Endodermal cell (in vitro differentiated cells): Measurements from ENCODE around the gene TSSK6. TPM values are rescaled to one million over a fixed set of nuclear protein-coding genes. Genes with fewer than 3 reads are reported as not detected.

Source experiments
- DNase-seq: peaks from one replicate; pipeline ENCODE4 v3.0.0-alpha.2; 2017
- H3K27ac ChIP-seq: 2 replicates; pipeline ENCODE4 v1.5.1; 2013; ENCODE audit warnings: mild to moderate bottlenecking, low read depth, low read length, moderate library complexity
- H3K27me3 ChIP-seq: 2 replicates; pipeline ENCODE4 v1.6.1; 2013; ENCODE audit warnings: mild to moderate bottlenecking, low read length, moderate library complexity; ENCODE audit not compliant: insufficient read depth, control insufficient read depth, poor library complexity, severe bottlenecking
- H3K36me3 ChIP-seq: 2 replicates; pipeline ENCODE4 v1.7.0; 2013; ENCODE audit warnings: mild to moderate bottlenecking, low read length, moderate library complexity; ENCODE audit not compliant: control insufficient read depth, insufficient read depth
- H3K4me1 ChIP-seq: one replicate; pipeline ENCODE4 v1.7.0; 2013; ENCODE audit warnings: low read length; ENCODE audit not compliant: control insufficient read depth, insufficient read depth
- H3K4me3 ChIP-seq: 2 replicates; pipeline ENCODE4 v1.5.1; 2013; ENCODE audit warnings: mild to moderate bottlenecking, low read length, moderate library complexity
- H3K9ac ChIP-seq: 2 replicates; pipeline ENCODE4 v1.6.1; 2013; ENCODE audit warnings: mild to moderate bottlenecking, low read length, moderate library complexity; ENCODE audit not compliant: poor library complexity, severe bottlenecking; ENCODE audit errors: extremely low read depth
- H3K9me3 ChIP-seq: 2 replicates; pipeline ENCODE4 v1.6.1; 2013; ENCODE audit warnings: mild to moderate bottlenecking, low read length, moderate library complexity; ENCODE audit not compliant: control insufficient read depth
- H3K27ac Mint-ChIP-seq: 2 replicates; pipeline ENCODE4 v1.8.0; 2020; ENCODE audit warnings: mixed read lengths
- H3K27me3 Mint-ChIP-seq: 2 replicates; pipeline ENCODE4 v1.8.0; 2021; ENCODE audit warnings: mild to moderate bottlenecking, mixed read lengths; ENCODE audit not compliant: insufficient read depth
- H3K36me3 Mint-ChIP-seq: 2 replicates; pipeline ENCODE4 v1.8.0; 2020; ENCODE audit warnings: low read depth, mixed read lengths
- H3K4me1 Mint-ChIP-seq: 2 replicates; pipeline ENCODE4 v1.8.0; 2020; ENCODE audit warnings: mixed read lengths
- H3K4me3 Mint-ChIP-seq: 2 replicates; pipeline ENCODE4 v1.8.0; 2020; ENCODE audit warnings: mild to moderate bottlenecking, moderate library complexity, mixed read lengths
- H3K9me3 Mint-ChIP-seq: 2 replicates; pipeline ENCODE4 v1.8.0; 2020; ENCODE audit warnings: mild to moderate bottlenecking, mixed read lengths
- WGBS, 2 experiments: methylation state at CpG; one replicate each; pipeline versions ENCODE4 v1.1.5 to v1.1.7; 2013; ENCODE audit warnings: missing lambda C conversion rate in 2 of 2, mixed read lengths in 1 of 2; ENCODE audit not compliant: insufficient coverage in 1 of 2, insufficient read length in 1 of 2; 5-methylcytosine and 5-hydroxymethylcytosine counted together
- total RNA-seq, 2 donors: library from RNA; stranded (reverse); fragmentation: NEBNext Ultra II Directional in 1 of 2; extraction: Animal tissue kit (Norgen Biotek cat#: 25700) in 1 of 2; gene quantifications; 2 replicates in 1 of 2; 3 replicates in 1 of 2; pipeline ENCODE4 v1.2.1, GENCODE V29; 2021
- TF ChIP-seq, protein P1 (sequence below): fragments of 200-600 bp; sonication (generic); conservative IDR thresholded peaks from 2 replicates; pipeline ENCODE4 v1.5.0; 2021; ENCODE audit warnings: antibody characterized with exemption, mild to moderate bottlenecking

Gene TSSK6
- total RNA-seq, 2 donors from 2014 or later: 2.9 to 5.0 TPM

DNA sequence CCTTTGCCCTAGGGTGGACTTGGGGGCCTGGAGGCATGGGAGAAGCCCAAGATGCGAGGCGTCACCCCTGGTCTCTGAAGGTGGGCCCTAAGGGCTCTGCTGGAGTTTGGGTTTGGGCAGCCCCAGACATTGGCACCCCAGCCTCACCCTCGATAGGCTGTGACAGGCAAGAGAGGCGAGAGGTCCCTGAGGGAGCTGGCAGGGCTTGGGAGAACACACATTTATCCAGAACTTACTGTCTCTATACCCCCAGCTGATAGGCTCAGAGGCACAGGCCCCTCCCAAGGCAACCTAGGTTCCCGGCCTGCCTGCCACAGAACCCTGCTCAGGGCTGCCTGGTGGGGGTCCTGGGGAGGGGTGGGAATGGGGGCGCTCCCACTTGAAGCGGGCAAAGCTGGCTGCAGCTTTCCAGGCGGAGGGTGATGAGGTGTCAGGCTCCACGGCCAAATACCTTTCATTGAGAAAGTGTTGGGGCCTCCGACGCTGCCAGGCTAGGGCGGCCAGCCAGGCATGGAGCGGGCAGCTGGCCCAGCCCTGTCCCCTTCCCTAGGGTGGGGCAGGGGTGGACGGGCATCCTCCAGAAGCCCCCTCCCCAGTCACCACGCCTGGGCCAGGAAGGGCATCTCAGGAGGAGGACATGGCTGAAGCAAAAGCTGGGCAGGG, 32.5 kb upstream of the TSSK6 start:
- 86 to 87% methylated on average over 5 to 15 of the region's 15 CpGs for WGBS, 2 experiments
- no peaks in the 10 kb centered on the region for H3K4me1 Mint-ChIP-seq
- no peak for DNase-seq
- H3K27me3 Mint-ChIP-seq: peaks cover 3% of the 10 kb centered on the region
- Histone ChIP-seq H3K4me3 (no peak overlapping the region), H3K9me3 (no peaks in the 10 kb centered on the region), H3K27me3 (no peaks in the 10 kb centered on the region), H3K36me3 (no peaks in the 10 kb centered on the region), H3K4me1 (no peaks in the 10 kb centered on the region), H3K27ac (no peak overlapping the region), H3K9ac (no peak overlapping the region)
- no peaks in the 10 kb centered on the region for H3K36me3 Mint-ChIP-seq
- no peak overlapping the region for H3K4me3 Mint-ChIP-seq
- no peak overlapping the region for H3K27ac Mint-ChIP-seq
- no peaks in the 10 kb centered on the region for H3K9me3 Mint-ChIP-seq
- TF ChIP-seq, protein P1, sequence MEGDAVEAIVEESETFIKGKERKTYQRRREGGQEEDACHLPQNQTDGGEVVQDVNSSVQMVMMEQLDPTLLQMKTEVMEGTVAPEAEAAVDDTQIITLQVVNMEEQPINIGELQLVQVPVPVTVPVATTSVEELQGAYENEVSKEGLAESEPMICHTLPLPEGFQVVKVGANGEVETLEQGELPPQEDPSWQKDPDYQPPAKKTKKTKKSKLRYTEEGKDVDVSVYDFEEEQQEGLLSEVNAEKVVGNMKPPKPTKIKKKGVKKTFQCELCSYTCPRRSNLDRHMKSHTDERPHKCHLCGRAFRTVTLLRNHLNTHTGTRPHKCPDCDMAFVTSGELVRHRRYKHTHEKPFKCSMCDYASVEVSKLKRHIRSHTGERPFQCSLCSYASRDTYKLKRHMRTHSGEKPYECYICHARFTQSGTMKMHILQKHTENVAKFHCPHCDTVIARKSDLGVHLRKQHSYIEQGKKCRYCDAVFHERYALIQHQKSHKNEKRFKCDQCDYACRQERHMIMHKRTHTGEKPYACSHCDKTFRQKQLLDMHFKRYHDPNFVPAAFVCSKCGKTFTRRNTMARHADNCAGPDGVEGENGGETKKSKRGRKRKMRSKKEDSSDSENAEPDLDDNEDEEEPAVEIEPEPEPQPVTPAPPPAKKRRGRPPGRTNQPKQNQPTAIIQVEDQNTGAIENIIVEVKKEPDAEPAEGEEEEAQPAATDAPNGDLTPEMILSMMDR: no peak

DNA sequence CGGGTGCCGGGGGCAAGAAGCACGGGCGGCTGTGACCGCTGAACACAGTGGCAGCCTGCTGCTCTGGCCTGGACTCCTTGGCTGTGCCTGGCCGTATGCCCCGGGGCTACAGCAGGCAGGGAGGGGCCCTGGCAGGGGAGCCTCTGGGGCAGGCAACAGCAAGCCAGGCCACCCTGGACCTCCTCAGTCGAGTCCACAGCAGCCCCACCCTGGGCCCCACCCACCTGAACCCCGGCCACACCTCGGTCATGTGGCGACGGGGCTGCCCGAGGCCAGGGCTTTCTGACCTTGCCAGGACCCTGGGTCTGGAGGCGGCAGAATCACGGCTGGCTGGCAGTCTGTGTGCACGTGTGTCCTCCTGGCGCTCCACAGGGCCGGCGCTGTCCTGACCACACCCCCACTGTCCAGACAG, 31.4 kb upstream of the TSSK6 start:
- H3K27ac ChIP-seq: no peak overlapping the region
- WGBS, 2 experiments: 90 to 93% methylated on average over 15 to 19 of the region's 19 CpGs
- H3K9me3 ChIP-seq: no peaks in the 10 kb centered on the region
- Mint-ChIP-seq H3K9me3 (no peaks in the 10 kb centered on the region), H3K27me3 (peaks cover 9% of the 10 kb centered on the region), H3K27ac (no peak overlapping the region), H3K4me1 (no peaks in the 10 kb centered on the region), H3K4me3 (no peak overlapping the region), H3K36me3 (no peaks in the 10 kb centered on the region)
- no peak overlapping the region for H3K9ac ChIP-seq
- H3K27me3 ChIP-seq: no peaks in the 10 kb centered on the region
- DNase-seq: no peak
- TF ChIP-seq, protein P1: no peak
- H3K4me3 ChIP-seq: no peak overlapping the region
- H3K4me1 ChIP-seq: no peaks in the 10 kb centered on the region
- no peaks in the 10 kb centered on the region for H3K36me3 ChIP-seq

DNA sequence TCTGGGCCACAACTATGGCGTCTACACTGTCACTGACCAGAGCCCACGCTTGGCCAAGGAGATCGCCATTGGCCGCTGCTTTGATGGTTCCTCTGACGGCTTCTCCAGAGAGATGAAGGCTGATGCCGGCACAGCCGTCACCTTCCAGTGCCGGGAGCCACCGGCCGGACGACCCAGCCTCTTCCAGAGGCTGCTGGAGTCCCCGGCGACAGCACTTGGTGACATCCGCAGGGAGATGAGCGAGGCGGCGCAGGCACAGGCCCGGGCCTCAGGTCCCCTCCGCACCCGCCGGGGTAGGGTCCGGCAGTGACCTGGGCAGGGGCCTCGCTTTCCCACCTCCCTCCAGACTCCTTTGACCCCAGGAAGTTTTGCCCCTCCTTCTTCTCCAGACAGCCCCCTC, 30.4 kb upstream of the TSSK6 start:
- no peak overlapping the region for H3K4me3 ChIP-seq
- H3K27ac ChIP-seq: no peak overlapping the region
- H3K9me3 Mint-ChIP-seq: no peaks in the 10 kb centered on the region
- H3K27me3 ChIP-seq: no peaks in the 10 kb centered on the region
- H3K9me3 ChIP-seq: no peaks in the 10 kb centered on the region
- H3K27ac Mint-ChIP-seq: no peak overlapping the region
- no peaks in the 10 kb centered on the region for H3K36me3 ChIP-seq
- H3K9ac ChIP-seq: no peak overlapping the region
- 88 to 98% methylated on average over 16 to 23 of the region's 23 CpGs for WGBS, 2 experiments
- no peaks in the 10 kb centered on the region for H3K36me3 Mint-ChIP-seq
- no peak for DNase-seq
- H3K4me3 Mint-ChIP-seq: no peak overlapping the region
- peaks cover 17% of the 10 kb centered on the region for H3K27me3 Mint-ChIP-seq
- H3K4me1 ChIP-seq: no peaks in the 10 kb centered on the region
- H3K4me1 Mint-ChIP-seq: no peaks in the 10 kb centered on the region
- TF ChIP-seq, protein P1: no peak
